HEK293 (cell line): ENCODE data around the gene HOXA3.

Experiments
- IKZF3 ChIP-seq: fragments of 450-650 bp; IDR thresholded peaks from 2 replicates; pipeline ENCODE4 v1.5.0; 2018; ENCODE audit warnings: missing biosample characterization, mild to moderate bottlenecking, missing genetic modification characterization, moderate library complexity
- MZF1 ChIP-seq: fragments of 450-650 bp; formaldehyde crosslinking; IDR thresholded peaks from 2 replicates; pipeline ENCODE4 v1.5.1; 2017; ENCODE audit warnings: missing biosample characterization, missing genetic modification characterization, borderline replicate concordance
- PRDM1 ChIP-seq: fragments of 450-650 bp; formaldehyde crosslinking; IDR thresholded peaks from 2 replicates; pipeline ENCODE4; 2016; ENCODE audit warnings: missing biosample characterization, missing genetic modification characterization
- TRIM28 ChIP-seq: IDR thresholded peaks from 2 replicates; pipeline ENCODE4 v1.6.1; 2011; ENCODE audit warnings: low read length, control low read depth, borderline replicate concordance
- YY2 ChIP-seq: fragments of 450-650 bp; formaldehyde crosslinking; IDR thresholded peaks from 2 replicates; pipeline ENCODE4 v1.5.1; 2016; ENCODE audit warnings: missing biosample characterization, missing genetic modification characterization
- ZBTB20 ChIP-seq: fragments of 450-650 bp; formaldehyde crosslinking; IDR thresholded peaks from 2 replicates; pipeline ENCODE4 v1.5.1; 2016; ENCODE audit warnings: missing biosample characterization, missing genetic modification characterization
- ZBTB21 ChIP-seq: fragments of 450-650 bp; formaldehyde crosslinking; IDR thresholded peaks from 2 replicates; pipeline ENCODE4 v1.5.1; 2017; ENCODE audit warnings: missing biosample characterization, missing genetic modification characterization
- ZBTB8A ChIP-seq: fragments of 450-650 bp; formaldehyde crosslinking; IDR thresholded peaks from 2 replicates; pipeline ENCODE4 v1.5.1; 2016; ENCODE audit warnings: missing biosample characterization, missing genetic modification characterization
- ZFHX2 ChIP-seq: fragments of 450-650 bp; formaldehyde crosslinking; conservative IDR thresholded peaks from 2 replicates; pipeline ENCODE4 v1.5.1; 2016; ENCODE audit warnings: missing biosample characterization, missing genetic modification characterization
- ZFP3 ChIP-seq: fragments of 450-650 bp; formaldehyde crosslinking; IDR thresholded peaks from 2 replicates; pipeline ENCODE4 v1.5.1; 2016; ENCODE audit warnings: low read depth, missing biosample characterization, missing genetic modification characterization
- ZNF169 ChIP-seq: fragments of 450-650 bp; formaldehyde crosslinking; IDR thresholded peaks from 2 replicates; pipeline ENCODE4 v1.5.1; 2016; ENCODE audit warnings: missing biosample characterization, missing genetic modification characterization
- ZNF202 ChIP-seq: fragments of 450-650 bp; formaldehyde crosslinking; IDR thresholded peaks from 2 replicates; pipeline ENCODE4 v1.5.1; 2016; ENCODE audit warnings: missing biosample characterization, missing genetic modification characterization, borderline replicate concordance
- ZNF311 ChIP-seq: fragments of 450-650 bp; formaldehyde crosslinking; IDR thresholded peaks from 2 replicates; pipeline ENCODE4 v1.5.1; 2017; ENCODE audit warnings: missing biosample characterization, missing genetic modification characterization, borderline replicate concordance
- ZNF366 ChIP-seq: fragments of 450-650 bp; formaldehyde crosslinking; conservative IDR thresholded peaks from 2 replicates; pipeline ENCODE4 v1.5.1; 2016; ENCODE audit warnings: missing biosample characterization, missing genetic modification characterization
- ZNF394 ChIP-seq: fragments of 450-650 bp; formaldehyde crosslinking; IDR thresholded peaks from 2 replicates; pipeline ENCODE4 v1.5.1; 2016; ENCODE audit warnings: missing biosample characterization, missing genetic modification characterization, mild to moderate bottlenecking, moderate library complexity, borderline replicate concordance
- ZNF558 ChIP-seq: fragments of 450-650 bp; formaldehyde crosslinking; IDR thresholded peaks from 2 replicates; pipeline ENCODE4 v1.5.1; 2016; ENCODE audit warnings: missing biosample characterization, missing genetic modification characterization
- ZNF596 ChIP-seq: fragments of 450-650 bp; IDR thresholded peaks from 2 replicates; pipeline ENCODE4 v1.5.0; 2018; ENCODE audit warnings: missing biosample characterization, mild to moderate bottlenecking, missing genetic modification characterization, moderate library complexity
- ZNF626 ChIP-seq: fragments of 450-650 bp; sonication (Bioruptor Pico); formaldehyde crosslinking; IDR thresholded peaks from 2 replicates; pipeline ENCODE4 v1.5.1; 2018; ENCODE audit warnings: missing biosample characterization, missing genetic modification characterization, inconsistent platforms
- ZNF660 ChIP-seq: fragments of 450-650 bp; IDR thresholded peaks from 2 replicates; pipeline ENCODE4 v1.5.1; 2018; ENCODE audit warnings: missing biosample characterization, mild to moderate bottlenecking, missing genetic modification characterization
- ZNF707 ChIP-seq: fragments of 450-650 bp; formaldehyde crosslinking; IDR thresholded peaks from 2 replicates; pipeline ENCODE4 v1.5.1; 2016; ENCODE audit warnings: missing biosample characterization, missing genetic modification characterization
- ZNF768 ChIP-seq: fragments of 450-650 bp; formaldehyde crosslinking; IDR thresholded peaks from 2 replicates; pipeline ENCODE4 v1.5.1; 2018; ENCODE audit warnings: missing biosample characterization, mild to moderate bottlenecking, missing genetic modification characterization
- ZNF830 ChIP-seq: fragments of 450-650 bp; IDR thresholded peaks from 2 replicates; pipeline ENCODE4 v1.5.0; 2018; ENCODE audit warnings: missing biosample characterization, missing genetic modification characterization, low read depth, mild to moderate bottlenecking, moderate library complexity
- ZSCAN16 ChIP-seq: fragments of 450-650 bp; formaldehyde crosslinking; IDR thresholded peaks from 2 replicates; pipeline ENCODE4 v1.5.1; 2016; ENCODE audit warnings: missing biosample characterization, missing genetic modification characterization
- ZXDB ChIP-seq: fragments of 450-650 bp; formaldehyde crosslinking; IDR thresholded peaks from 2 replicates; pipeline ENCODE4 v1.5.1; 2016; ENCODE audit warnings: missing biosample characterization, missing genetic modification characterization
- TF ChIP-seq, protein P1 (sequence below): fragments of 450-650 bp; formaldehyde crosslinking; IDR thresholded peaks from 2 replicates; pipeline ENCODE4 v1.5.1; 2016; ENCODE audit warnings: missing biosample characterization, missing genetic modification characterization
- TF ChIP-seq, protein P2 (sequence below): fragments of 450-650 bp; formaldehyde crosslinking; conservative IDR thresholded peaks from 2 replicates; pipeline ENCODE4 v1.5.1; 2016; ENCODE audit warnings: low read depth, missing biosample characterization, missing genetic modification characterization
- TF ChIP-seq, protein P3 (sequence below): fragments of 450-650 bp; formaldehyde crosslinking; IDR thresholded peaks from 2 replicates; pipeline ENCODE4 v1.5.1; 2017; ENCODE audit warnings: missing biosample characterization, missing genetic modification characterization
- TF ChIP-seq, protein P4 (sequence below): fragments of 450-650 bp; formaldehyde crosslinking; IDR thresholded peaks from 2 replicates; pipeline ENCODE4 v1.5.1; 2016; ENCODE audit warnings: missing biosample characterization, missing genetic modification characterization
- TF ChIP-seq, protein P5 (sequence below): fragments of 450-650 bp; formaldehyde crosslinking; IDR thresholded peaks from 2 replicates; pipeline ENCODE4 v1.5.1; 2016; ENCODE audit warnings: missing biosample characterization, missing genetic modification characterization

Gene HOXA3

DNA sequence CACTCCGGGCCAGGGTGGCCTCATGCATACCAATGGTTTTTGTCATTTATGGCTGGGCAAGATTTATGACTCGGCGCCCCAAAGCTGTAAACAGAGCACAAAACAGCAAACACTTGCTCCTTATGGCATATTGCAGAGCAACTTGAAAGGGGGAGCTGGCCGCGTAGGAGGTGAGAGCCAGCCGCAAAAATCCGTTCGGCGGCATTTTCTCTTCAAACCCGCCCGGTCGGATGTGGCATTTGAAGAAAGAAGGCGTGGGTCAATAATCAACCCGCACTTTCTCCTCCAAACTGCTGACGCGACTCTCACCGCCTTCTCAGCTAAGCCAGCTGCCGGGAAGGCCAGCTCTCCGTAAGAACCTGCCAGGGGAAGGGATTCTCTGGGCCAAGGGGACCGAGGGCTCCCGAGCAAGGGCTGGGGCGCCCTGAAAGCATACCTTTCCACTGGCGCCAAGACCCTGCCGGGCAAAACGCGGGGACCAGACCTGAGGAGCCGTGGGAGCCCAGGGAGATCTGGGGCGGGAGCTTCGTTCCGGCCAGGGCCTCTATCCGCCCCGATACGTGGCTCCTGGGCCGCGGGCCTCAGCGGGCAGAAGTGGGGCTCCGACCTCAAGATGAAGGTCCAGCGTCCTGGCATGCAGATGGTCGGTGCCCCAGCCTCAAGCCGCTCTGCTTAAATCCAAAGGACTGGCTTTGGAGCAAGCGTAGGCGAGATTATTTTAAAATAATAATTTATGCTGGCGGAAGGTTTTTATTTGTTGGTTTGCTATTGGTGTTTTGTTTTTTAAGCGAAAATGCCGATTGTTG lies 37.0 kb downstream of the HOXA3 start (continued):
- TF ChIP-seq, protein P1, sequence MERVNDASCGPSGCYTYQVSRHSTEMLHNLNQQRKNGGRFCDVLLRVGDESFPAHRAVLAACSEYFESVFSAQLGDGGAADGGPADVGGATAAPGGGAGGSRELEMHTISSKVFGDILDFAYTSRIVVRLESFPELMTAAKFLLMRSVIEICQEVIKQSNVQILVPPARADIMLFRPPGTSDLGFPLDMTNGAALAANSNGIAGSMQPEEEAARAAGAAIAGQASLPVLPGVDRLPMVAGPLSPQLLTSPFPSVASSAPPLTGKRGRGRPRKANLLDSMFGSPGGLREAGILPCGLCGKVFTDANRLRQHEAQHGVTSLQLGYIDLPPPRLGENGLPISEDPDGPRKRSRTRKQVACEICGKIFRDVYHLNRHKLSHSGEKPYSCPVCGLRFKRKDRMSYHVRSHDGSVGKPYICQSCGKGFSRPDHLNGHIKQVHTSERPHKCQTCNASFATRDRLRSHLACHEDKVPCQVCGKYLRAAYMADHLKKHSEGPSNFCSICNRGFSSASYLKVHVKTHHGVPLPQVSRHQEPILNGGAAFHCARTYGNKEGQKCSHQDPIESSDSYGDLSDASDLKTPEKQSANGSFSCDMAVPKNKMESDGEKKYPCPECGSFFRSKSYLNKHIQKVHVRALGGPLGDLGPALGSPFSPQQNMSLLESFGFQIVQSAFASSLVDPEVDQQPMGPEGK (tag by site-specific recombination) = peak; percentile 44; the same call in 1 of the 2 replicates
- TF ChIP-seq, protein P2, sequence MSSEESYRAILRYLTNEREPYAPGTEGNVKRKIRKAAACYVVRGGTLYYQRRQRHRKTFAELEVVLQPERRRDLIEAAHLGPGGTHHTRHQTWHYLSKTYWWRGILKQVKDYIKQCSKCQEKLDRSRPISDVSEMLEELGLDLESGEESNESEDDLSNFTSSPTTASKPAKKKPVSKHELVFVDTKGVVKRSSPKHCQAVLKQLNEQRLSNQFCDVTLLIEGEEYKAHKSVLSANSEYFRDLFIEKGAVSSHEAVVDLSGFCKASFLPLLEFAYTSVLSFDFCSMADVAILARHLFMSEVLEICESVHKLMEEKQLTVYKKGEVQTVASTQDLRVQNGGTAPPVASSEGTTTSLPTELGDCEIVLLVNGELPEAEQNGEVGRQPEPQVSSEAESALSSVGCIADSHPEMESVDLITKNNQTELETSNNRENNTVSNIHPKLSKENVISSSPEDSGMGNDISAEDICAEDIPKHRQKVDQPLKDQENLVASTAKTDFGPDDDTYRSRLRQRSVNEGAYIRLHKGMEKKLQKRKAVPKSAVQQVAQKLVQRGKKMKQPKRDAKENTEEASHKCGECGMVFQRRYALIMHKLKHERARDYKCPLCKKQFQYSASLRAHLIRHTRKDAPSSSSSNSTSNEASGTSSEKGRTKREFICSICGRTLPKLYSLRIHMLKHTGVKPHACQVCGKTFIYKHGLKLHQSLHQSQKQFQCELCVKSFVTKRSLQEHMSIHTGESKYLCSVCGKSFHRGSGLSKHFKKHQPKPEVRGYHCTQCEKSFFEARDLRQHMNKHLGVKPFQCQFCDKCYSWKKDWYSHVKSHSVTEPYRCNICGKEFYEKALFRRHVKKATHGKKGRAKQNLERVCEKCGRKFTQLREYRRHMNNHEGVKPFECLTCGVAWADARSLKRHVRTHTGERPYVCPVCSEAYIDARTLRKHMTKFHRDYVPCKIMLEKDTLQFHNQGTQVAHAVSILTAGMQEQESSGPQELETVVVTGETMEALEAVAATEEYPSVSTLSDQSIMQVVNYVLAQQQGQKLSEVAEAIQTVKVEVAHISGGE (tag by site-specific recombination) = 0 out of 2 replicates have a peak, but pooled peaks have one; percentile 16
- no peak for TF ChIP-seq TRIM28
- TF ChIP-seq ZNF169 = no peak
- TF ChIP-seq ZSCAN16 = peak; percentile 95
- no peak for TF ChIP-seq ZFP3 (tag by site-specific recombination)
- TF ChIP-seq ZBTB21 (tag by site-specific recombination) = peak; percentile 55; the same call in 1 of the 2 replicates
- 0 out of 2 replicates have a peak, but pooled peaks have one; percentile 59 for TF ChIP-seq ZNF660 (tag by site-specific recombination)
- TF ChIP-seq, protein P3, sequence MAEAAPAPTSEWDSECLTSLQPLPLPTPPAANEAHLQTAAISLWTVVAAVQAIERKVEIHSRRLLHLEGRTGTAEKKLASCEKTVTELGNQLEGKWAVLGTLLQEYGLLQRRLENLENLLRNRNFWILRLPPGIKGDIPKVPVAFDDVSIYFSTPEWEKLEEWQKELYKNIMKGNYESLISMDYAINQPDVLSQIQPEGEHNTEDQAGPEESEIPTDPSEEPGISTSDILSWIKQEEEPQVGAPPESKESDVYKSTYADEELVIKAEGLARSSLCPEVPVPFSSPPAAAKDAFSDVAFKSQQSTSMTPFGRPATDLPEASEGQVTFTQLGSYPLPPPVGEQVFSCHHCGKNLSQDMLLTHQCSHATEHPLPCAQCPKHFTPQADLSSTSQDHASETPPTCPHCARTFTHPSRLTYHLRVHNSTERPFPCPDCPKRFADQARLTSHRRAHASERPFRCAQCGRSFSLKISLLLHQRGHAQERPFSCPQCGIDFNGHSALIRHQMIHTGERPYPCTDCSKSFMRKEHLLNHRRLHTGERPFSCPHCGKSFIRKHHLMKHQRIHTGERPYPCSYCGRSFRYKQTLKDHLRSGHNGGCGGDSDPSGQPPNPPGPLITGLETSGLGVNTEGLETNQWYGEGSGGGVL (tag by site-specific recombination) = peak; percentile 58
- TF ChIP-seq ZXDB (tag by site-specific recombination) = peak; percentile 83
- peak; percentile 83 for TF ChIP-seq IKZF3 (tag by site-specific recombination)
- TF ChIP-seq ZNF558 (tag by site-specific recombination) = no peak
- TF ChIP-seq ZBTB20 (tag by site-specific recombination) = peak; percentile 19; the same call in 1 of the 2 replicates
- TF ChIP-seq, protein P4, sequence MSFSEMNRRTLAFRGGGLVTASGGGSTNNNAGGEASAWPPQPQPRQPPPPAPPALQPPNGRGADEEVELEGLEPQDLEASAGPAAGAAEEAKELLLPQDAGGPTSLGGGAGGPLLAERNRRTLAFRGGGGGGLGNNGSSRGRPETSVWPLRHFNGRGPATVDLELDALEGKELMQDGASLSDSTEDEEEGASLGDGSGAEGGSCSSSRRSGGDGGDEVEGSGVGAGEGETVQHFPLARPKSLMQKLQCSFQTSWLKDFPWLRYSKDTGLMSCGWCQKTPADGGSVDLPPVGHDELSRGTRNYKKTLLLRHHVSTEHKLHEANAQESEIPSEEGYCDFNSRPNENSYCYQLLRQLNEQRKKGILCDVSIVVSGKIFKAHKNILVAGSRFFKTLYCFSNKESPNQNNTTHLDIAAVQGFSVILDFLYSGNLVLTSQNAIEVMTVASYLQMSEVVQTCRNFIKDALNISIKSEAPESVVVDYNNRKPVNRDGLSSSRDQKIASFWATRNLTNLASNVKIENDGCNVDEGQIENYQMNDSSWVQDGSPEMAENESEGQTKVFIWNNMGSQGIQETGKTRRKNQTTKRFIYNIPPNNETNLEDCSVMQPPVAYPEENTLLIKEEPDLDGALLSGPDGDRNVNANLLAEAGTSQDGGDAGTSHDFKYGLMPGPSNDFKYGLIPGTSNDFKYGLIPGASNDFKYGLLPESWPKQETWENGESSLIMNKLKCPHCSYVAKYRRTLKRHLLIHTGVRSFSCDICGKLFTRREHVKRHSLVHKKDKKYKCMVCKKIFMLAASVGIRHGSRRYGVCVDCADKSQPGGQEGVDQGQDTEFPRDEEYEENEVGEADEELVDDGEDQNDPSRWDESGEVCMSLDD (tag by site-specific recombination) = peak; percentile 48
- TF ChIP-seq ZNF707 = no peak
- TF ChIP-seq YY2 = no peak
- TF ChIP-seq ZNF394 (tag by site-specific recombination) = peak; percentile 74
- TF ChIP-seq, protein P5, sequence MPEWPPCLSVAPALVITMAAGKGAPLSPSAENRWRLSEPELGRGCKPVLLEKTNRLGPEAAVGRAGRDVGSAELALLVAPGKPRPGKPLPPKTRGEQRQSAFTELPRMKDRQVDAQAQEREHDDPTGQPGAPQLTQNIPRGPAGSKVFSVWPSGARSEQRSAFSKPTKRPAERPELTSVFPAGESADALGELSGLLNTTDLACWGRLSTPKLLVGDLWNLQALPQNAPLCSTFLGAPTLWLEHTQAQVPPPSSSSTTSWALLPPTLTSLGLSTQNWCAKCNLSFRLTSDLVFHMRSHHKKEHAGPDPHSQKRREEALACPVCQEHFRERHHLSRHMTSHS = peak; percentile 78; the same call in 1 of the 2 replicates
- TF ChIP-seq ZNF830 (tag by site-specific recombination) = no peak
- no peak for TF ChIP-seq ZNF311
- no peak for TF ChIP-seq ZNF202 (tag by site-specific recombination)
- peak; percentile 89 for TF ChIP-seq ZNF366 (tag by site-specific recombination)
- TF ChIP-seq ZNF626 = no peak
- peak; percentile 81 for TF ChIP-seq ZBTB8A (tag by site-specific recombination)
- TF ChIP-seq ZFHX2 = peak; percentile 96
- TF ChIP-seq ZNF596 (tag by site-specific recombination) = 0 out of 2 replicates have a peak, but pooled peaks have one; percentile 18
- TF ChIP-seq ZNF768 = no peak
- TF ChIP-seq PRDM1 (tag by site-specific recombination) = peak; percentile 85
- TF ChIP-seq MZF1 (tag by site-specific recombination) = peak; percentile 56; the same call in 1 of the 2 replicates
